Upper lobe of left lung (tissue), 6 donors: ENCODE measurements around the gene CAMK2B. TPM values are rescaled to one million over a fixed set of nuclear protein-coding genes. Genes with fewer than 3 reads are reported as not detected.

ENCODE experiments used
- ATAC-seq, 2 donors: fragments of 200-7000 bp; cut with Tn5 transposase; one replicate each; pipeline ENCODE4 v1.9.1; 2022; ENCODE audit warnings: mild to moderate bottlenecking in 2 of 2, moderate library complexity in 2 of 2; ENCODE audit not compliant: low FRiP score in 2 of 2
- DNase-seq, 2 donors: peaks; one replicate each; pipeline ENCODE4 v3.0.0-alpha.2; 2019 to 2020
- H3K27ac ChIP-seq, 4 donors: fragments of 200-600 bp; sonication (generic); one replicate each; pipeline ENCODE4 v1.5.1; 2016 to 2019
- H3K27me3 ChIP-seq, 4 donors: fragments of 200-600 bp; sonication (generic); one replicate each; pipeline ENCODE4 v1.5.1; 2017 to 2019
- H3K36me3 ChIP-seq, 4 donors: fragments of 200-600 bp; sonication (generic); one replicate each; pipeline ENCODE4 v1.5.1; 2016 to 2019
- H3K4me1 ChIP-seq, 4 donors: fragments of 200-600 bp; sonication (generic); one replicate each; pipeline ENCODE4 v1.5.1; 2018 to 2019
- H3K4me3 ChIP-seq, 4 donors: fragments of 200-600 bp; sonication (generic); one replicate each; pipeline ENCODE4 v1.5.1; 2017 to 2019; ENCODE audit warnings: mild to moderate bottlenecking in 2 of 4, moderate library complexity in 1 of 4
- H3K9me3 ChIP-seq, 4 donors: fragments of 200-600 bp; sonication (generic); one replicate each; pipeline ENCODE4 v1.5.1; 2018 to 2019
- EP300 ChIP-seq, 4 donors: sonication (generic); formaldehyde crosslinking; IDR thresholded peaks; one replicate each; pipeline ENCODE4 v1.5.1; 2017; ENCODE audit warnings: antibody characterized with exemption in 4 of 4, control low read depth in 2 of 4
- POLR2A ChIP-seq, 4 donors: fragments of 450-650 bp; IDR thresholded peaks; one replicate each; pipeline ENCODE4 v1.5.1; 2016 to 2017; ENCODE audit warnings: antibody characterized with exemption in 4 of 4, mild to moderate bottlenecking in 2 of 4
- POLR2AphosphoS5 ChIP-seq, 2 donors: sonication (generic); formaldehyde crosslinking; IDR thresholded peaks; one replicate each; pipeline ENCODE4 v1.5.1; 2017; ENCODE audit warnings: antibody characterized with exemption in 2 of 2
- WGBS, 2 donors: methylation state at CpG; one replicate each; pipeline ENCODE4 v1.1.5; 2017 to 2018; 5-methylcytosine and 5-hydroxymethylcytosine counted together
- total RNA-seq, 6 donors: library from RNA; depleted of rRNA in 4 of 6; stranded (reverse); fragments of >200 nt in 4 of 6; gene quantifications; one replicate each; pipeline versions ENCODE4 v1.1.0 to v1.2.1, GENCODE V29; 2016 to 2021
- TF ChIP-seq, protein P1 (sequence below), 6 experiments: fragments of 450-650 bp in 4 of 6; fragments of 200-600 bp in 2 of 6; sonication (generic) in 2 of 6; IDR thresholded peaks; one replicate each; pipeline ENCODE4 v1.5.1; 2016 to 2019; ENCODE audit warnings: antibody characterized with exemption in 6 of 6
- donor health status: DM: no; HTN: no; CAD: no; lungs with moderate emphysema.
- donor health status: DM: no; HTN: yes; CAD: no; lungs with severe emphysema.

The CAMK2B gene
- total RNA-seq, 6 donors from 2014 or later: 0.09 to 1.8 (median 0.27) TPM; not detected in 3

DNA sequence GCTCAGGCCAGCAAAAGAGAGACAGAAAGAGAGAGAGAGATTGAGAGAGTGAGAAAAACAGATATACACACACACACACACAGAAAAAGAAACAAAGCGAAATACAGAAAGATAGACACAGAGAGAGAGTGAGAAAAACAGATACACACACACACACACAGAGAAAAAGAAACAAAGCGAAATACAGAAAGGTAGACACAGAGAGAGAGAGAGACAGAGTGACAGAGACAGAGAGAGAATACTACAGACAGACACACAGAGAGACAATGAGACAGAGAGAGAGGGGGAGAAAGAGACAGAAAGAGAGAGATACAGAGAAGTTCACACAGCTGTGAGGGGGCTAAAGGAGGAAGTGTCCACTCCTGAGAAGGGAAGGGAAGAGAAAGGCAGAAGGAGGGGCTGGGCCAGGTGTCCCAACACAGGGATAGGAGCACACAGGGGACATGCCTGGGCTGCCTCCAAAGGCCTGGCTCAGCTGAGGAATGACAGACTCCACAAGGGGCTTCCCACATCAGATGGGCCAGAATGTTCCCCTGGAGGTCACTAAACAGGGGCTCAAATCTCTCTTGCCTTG lies 140.4 kb downstream of the CAMK2B start:
- Histone ChIP-seq H3K4me1 (no peaks in the 10 kb centered on the region), H3K27ac (no peak overlapping the region), H3K4me3 (no peak overlapping the region), H3K9me3 (no peaks in the 10 kb centered on the region), H3K27me3 (no peaks in the 10 kb centered on the region), H3K36me3 (no peaks in the 10 kb centered on the region)
- DNase-seq: no peak
- WGBS, 2 donors: 83 to 87% methylated on average over 2 of the region's 2 CpGs
- TF ChIP-seq, protein P1, sequence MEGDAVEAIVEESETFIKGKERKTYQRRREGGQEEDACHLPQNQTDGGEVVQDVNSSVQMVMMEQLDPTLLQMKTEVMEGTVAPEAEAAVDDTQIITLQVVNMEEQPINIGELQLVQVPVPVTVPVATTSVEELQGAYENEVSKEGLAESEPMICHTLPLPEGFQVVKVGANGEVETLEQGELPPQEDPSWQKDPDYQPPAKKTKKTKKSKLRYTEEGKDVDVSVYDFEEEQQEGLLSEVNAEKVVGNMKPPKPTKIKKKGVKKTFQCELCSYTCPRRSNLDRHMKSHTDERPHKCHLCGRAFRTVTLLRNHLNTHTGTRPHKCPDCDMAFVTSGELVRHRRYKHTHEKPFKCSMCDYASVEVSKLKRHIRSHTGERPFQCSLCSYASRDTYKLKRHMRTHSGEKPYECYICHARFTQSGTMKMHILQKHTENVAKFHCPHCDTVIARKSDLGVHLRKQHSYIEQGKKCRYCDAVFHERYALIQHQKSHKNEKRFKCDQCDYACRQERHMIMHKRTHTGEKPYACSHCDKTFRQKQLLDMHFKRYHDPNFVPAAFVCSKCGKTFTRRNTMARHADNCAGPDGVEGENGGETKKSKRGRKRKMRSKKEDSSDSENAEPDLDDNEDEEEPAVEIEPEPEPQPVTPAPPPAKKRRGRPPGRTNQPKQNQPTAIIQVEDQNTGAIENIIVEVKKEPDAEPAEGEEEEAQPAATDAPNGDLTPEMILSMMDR (IDR thresholded peaks at IDR 0.05): no peak
- no peak for TF ChIP-seq POLR2A (IDR thresholded peaks at IDR 0.05)
- TF ChIP-seq POLR2AphosphoS5 (IDR thresholded peaks at IDR 0.05): no peak
- no peak for TF ChIP-seq EP300 (IDR thresholded peaks at IDR 0.05)
- no peak for ATAC-seq

DNA sequence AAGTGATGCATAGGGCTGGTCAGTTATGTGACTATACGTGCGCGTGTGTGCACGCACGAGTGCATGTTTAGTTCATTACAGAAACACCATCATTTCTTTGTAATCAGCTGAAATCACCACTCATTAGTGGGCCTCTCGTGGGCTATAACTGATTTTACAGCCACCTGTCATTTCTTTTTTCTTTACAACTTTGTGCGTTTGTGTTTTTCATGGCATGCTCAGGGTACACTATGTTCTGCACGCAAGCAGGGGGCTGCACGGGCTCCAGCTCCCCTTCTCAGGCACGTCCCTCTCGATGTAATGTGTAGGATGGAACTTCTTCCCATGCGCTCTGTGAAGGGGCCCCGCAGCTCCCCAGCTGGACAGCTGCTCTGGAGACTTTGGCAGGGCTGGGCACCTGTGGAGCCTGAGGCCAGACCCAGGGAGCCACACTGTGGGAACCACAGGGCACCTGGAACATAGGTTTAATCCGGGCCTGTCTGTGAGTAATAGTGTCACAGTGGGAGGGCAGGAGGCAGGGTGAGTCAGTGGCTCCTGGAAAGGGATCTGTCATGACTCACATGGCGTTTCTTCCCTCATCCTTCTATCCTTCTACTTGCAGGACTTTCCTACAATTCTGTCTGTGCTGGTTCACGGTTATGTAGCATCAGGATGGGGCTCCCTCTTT lies 141.1 kb downstream of the CAMK2B start:
- H3K27ac ChIP-seq: no peak overlapping the region
- TF ChIP-seq POLR2A (IDR thresholded peaks at IDR 0.05) (no peak), POLR2AphosphoS5 (IDR thresholded peaks at IDR 0.05) (no peak), EP300 (IDR thresholded peaks at IDR 0.05) (no peak)
- TF ChIP-seq, protein P1 (IDR thresholded peaks at IDR 0.05): no peak
- H3K4me3 ChIP-seq: no peak overlapping the region
- ATAC-seq (peak in 1 of 2 donors; percentile 44), DNase-seq (peak in 1 of 2 donors; percentile 33)
- no peaks in the 10 kb centered on the region for H3K27me3 ChIP-seq
- no peaks in the 10 kb centered on the region for H3K9me3 ChIP-seq
- no peaks in the 10 kb centered on the region for H3K36me3 ChIP-seq
- H3K4me1 ChIP-seq: no peaks in the 10 kb centered on the region
- WGBS, 2 donors: 72 to 75% methylated on average over 14 to 16 of the region's 16 CpGs

DNA sequence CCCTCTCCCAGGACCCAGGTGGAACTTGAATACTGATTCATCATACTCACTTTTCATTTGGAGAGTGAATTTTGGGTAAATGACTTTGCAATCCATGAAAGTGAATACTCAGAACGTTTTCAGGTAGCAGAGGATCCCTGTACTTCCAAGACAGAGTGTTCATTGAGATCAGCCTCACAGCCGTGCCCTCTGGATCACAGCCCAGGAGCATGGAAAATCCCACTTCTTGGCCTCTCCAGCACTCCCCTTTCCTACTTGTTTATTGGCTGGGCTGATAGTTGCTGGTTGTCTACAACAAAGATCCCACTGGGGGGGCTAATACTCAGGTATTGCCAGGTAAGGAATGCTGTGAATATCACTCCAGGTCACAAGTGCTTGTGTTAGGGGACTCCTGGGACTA lies 142.0 kb downstream of the CAMK2B start:
- no peak overlapping the region for H3K4me3 ChIP-seq
- no peaks in the 10 kb centered on the region for H3K27me3 ChIP-seq
- ATAC-seq (no peak), DNase-seq (no peak)
- H3K4me1 ChIP-seq: no peaks in the 10 kb centered on the region
- H3K9me3 ChIP-seq: no peaks in the 10 kb centered on the region
- no peak overlapping the region for H3K27ac ChIP-seq
- no peaks in the 10 kb centered on the region for H3K36me3 ChIP-seq
- 45 to 65% methylated on average over 2 of the region's 2 CpGs for WGBS, 2 donors
- TF ChIP-seq, protein P1 (IDR thresholded peaks at IDR 0.05): no peak
- TF ChIP-seq POLR2AphosphoS5 (IDR thresholded peaks at IDR 0.05) (no peak), EP300 (IDR thresholded peaks at IDR 0.05) (no peak), POLR2A (IDR thresholded peaks at IDR 0.05) (no peak)

DNA sequence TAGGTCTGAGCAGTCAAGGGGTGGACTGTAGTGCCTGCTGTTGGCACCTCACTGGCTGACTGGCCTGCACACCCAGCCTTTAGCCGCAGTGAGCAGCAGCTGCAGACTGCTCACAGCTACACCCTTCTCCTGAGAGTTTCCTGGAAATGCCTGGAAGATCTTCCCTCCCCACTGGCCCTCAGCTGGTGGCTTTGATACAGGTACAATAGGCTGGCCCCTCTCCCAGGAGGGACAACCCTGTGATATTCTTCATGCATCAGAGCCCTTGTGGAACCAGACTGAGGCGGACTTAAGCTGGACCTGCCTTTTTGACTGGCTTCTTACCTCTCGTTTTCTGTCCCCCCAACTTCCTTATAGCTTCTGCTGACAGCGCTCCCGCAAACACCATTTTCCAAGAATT lies 142.6 kb downstream of the CAMK2B start:
- no peaks in the 10 kb centered on the region for H3K27me3 ChIP-seq
- H3K9me3 ChIP-seq: no peaks in the 10 kb centered on the region
- 81 to 82% methylated on average over 5 of the region's 5 CpGs for WGBS, 2 donors
- H3K27ac ChIP-seq: no peak overlapping the region
- no peak for DNase-seq
- no peak for ATAC-seq
- H3K4me1 ChIP-seq: no peaks in the 10 kb centered on the region
- TF ChIP-seq POLR2A (IDR thresholded peaks at IDR 0.05): no peak
- no peak for TF ChIP-seq POLR2AphosphoS5 (IDR thresholded peaks at IDR 0.05)
- no peak for TF ChIP-seq EP300 (IDR thresholded peaks at IDR 0.05)
- TF ChIP-seq, protein P1 (IDR thresholded peaks at IDR 0.05): no peak
- no peak overlapping the region for H3K4me3 ChIP-seq
- H3K36me3 ChIP-seq: no peaks in the 10 kb centered on the region

DNA sequence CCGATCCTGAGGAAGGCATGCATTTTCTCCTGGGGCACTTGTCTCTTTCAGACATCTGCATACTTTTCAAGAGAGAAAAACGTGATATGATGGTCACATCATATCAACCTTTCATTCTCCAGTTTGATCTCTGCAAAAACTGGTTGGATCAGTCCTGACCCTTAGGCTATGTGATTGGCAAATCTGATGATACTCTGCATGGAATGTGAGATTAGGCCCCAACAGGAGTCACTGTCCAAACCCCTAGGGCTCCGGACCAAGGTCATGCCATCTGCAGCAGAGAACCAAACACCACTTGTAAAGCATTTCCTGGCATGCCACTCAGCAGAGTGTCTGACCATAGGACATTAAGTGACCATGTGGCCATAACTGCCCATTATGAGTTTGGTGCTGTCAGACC lies 144.8 kb downstream of the CAMK2B start:
- 59 to 72% methylated on average over 3 of the region's 3 CpGs for WGBS, 2 donors
- Histone ChIP-seq H3K4me1 (no peaks in the 10 kb centered on the region), H3K36me3 (no peaks in the 10 kb centered on the region), H3K9me3 (no peaks in the 10 kb centered on the region), H3K27ac (no peak overlapping the region), H3K4me3 (no peak overlapping the region), H3K27me3 (no peaks in the 10 kb centered on the region)
- TF ChIP-seq POLR2A (IDR thresholded peaks at IDR 0.05): no peak
- no peak for TF ChIP-seq EP300 (IDR thresholded peaks at IDR 0.05)
- ATAC-seq (no peak), DNase-seq (no peak)
